Dermis blood vessel endothelial cell (primary cell): Measurements from ENCODE around the gene SUCLA2. TPM values are rescaled to one million over a fixed set of nuclear protein-coding genes. Genes with fewer than 3 reads are reported as not detected.

ENCODE experiments used
- DNase-seq: peaks from one replicate; pipeline ENCODE4 v3.0.0; 2010
- total RNA-seq: library from RNA; depleted of rRNA; stranded (reverse); fragments of >200 nt; gene quantifications from 2 replicates; pipeline ENCODE4 v1.2.3, GENCODE V29; 2014

SUCLA2 gene
- total RNA-seq, 1 donor from 2014 or later: 39.1 TPM

DNA sequence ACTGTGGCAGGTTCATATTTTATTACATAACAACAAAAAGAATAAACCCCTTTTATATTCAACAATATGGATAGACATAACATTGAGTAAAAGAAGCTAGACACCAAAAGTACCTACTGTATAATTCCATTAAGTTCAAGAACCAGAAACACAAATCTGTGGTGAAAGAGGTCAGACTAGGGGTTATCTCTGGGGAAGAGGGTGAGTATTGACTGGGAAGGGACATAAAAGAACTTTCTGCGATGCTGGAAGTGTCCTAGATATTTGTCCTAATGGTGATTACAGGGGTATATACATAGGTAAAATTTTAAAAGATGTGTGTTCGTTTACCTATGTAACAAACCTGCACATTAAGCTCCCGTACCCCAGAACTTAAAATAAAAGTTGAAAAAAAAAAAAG, 103.0 kb downstream of the SUCLA2 start:
- no peak for DNase-seq

DNA sequence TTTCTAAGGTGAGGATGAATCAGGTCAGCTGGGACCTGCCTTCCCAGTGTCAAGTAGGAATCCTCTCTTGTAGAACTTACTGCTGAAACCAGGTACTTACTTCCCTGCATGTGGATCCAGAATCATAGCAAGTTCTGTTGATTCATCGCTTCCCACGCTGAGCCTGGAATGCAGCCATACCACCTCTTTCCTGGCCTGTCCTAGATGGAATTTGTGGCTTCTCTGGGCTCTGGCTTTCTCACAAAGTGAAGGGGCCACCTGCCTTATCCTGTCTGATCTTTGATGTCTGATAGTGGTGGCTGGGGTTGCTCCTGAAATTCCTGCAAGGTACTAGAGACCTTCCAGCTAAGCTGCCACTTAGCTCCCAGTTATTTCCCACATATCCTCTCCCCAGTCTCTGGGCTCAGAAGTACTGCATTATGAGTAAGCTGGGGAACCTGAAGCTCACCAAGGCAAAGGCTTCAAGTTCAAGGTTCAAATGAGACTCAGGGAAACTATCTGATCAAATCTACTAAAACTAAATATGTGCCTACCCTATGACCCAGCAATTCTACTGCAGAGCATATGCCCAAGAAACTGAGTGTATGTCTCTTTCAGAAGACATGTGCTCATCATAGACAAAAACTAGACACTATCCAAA, 103.5 kb downstream of the SUCLA2 start:
- no peak for DNase-seq

DNA sequence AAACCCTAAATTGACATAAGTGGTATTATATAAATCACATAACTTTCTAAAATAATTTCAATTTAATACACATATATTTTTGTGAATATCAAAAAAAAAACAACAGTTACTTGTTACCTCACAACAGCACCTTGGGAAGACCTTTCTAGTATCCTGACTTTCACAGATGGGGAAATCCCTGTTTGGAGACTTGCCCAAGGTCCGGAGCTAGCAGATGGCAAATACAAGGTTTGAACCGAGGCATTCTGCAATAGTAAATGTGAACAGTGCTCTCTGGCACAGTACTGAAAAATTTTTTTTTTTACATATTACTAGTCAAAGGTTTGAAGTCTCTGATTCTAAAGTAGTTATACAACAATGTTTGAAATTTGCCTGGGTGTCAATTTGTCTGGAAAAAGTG, 104.5 kb downstream of the SUCLA2 start:
- DNase-seq: no peak

DNA sequence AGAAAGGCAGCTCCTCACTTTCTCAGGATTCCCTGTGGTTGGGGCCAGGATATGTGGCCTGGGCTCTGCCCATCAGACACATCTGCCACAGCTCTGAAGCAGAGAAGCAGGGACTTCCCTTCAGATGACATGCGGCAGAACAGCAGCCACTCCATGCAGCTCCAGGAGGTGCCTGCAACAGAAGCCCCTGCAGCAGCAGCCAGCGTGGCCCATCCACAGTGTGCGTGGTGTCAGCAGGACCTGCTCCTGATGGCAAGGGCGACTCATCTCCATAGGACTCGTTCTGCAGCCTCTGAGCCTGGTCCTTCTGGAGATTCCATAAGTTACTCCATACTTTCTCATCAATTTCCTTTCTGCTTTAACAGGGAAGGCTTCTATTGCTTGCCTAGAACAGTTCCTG, 105.0 kb downstream of the SUCLA2 start:
- DNase-seq: no peak

DNA sequence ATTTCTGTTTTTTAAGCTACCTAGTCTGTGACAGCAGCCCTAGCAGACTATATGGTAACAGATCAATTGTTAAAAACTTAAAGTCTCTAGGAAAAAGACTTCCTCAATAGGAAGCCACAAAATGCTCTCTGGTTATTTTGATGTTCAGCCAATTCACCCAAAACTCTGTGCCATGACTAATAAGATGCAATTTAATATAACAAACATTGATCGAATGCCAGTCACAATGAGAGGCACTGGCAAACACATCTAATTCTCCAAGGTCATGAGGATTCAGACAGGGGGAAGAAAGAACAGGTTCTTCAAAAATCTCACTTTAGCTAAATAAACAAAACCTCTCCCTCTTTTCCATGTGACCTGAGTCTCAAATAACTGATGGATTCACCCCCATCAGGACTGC, 107.5 kb downstream of the SUCLA2 start:
- no peak for DNase-seq

Other genes starting within 250 kb of the SUCLA2 start
- gene NUDT15, start 36.5 kb upstream of the SUCLA2 start, total RNA-seq: 18.2 and 35.1 TPM in 2 replicates
- 28.2 and 43.8 TPM in 2 replicates for gene MED4, start 93.8 kb upstream of the SUCLA2 start, total RNA-seq
- gene ITM2B, start 231.9 kb upstream of the SUCLA2 start, total RNA-seq: 327 and 538 TPM in 2 replicates